Measurements from ENCODE around the gene NFS1. TPM values are rescaled to one million over a fixed set of nuclear protein-coding genes. Genes with fewer than 3 reads are reported as not detected.

Gene NFS1
- polyA plus RNA-seq, 1 donor (not counting 4 experiments of a cell fraction or from before 2014, with no cell fraction given), result 39.6 TPM

GRCh38 chr20:35735826-35736470 lies 36.8 kb upstream of the NFS1 start:
- Histone ChIP-seq H3K9ac (ENCODE audit: control insufficient read depth, extremely low read depth, insufficient read depth, low read length) (no peak overlapping the region), H3K36me3 (ENCODE audit: control insufficient read depth in 2 of 2, extremely low read depth in 1 of 2, insufficient read depth in 2 of 2, low read length in 2 of 2) (peaks cover 25 to 57% of the 10 kb centered on the region in 2 experiments), H3K79me2 (ENCODE audit: control insufficient read depth, insufficient read depth, low read length) (peaks cover 100% of the 10 kb centered on the region), H3K27ac (ENCODE audit: control insufficient read depth, insufficient read depth, low read length) (no peak overlapping the region), H2AFZ (ENCODE audit: control insufficient read depth, low read length) (no peak overlapping the region), H4K20me1 (ENCODE audit: control insufficient read depth, extremely low read depth, insufficient read depth, low read length) (peaks cover 73% of the 10 kb centered on the region), H3K9me1 (ENCODE audit: control insufficient read depth, extremely low read depth, insufficient read depth, low read length) (peaks cover 8% of the 10 kb centered on the region), H3K4me3 (ENCODE audit: control insufficient read depth in 2 of 3, extremely low read depth in 1 of 3, insufficient read depth in 2 of 3, low read depth in 1 of 3, low read length in 3 of 3) (no peak overlapping the region), H3K4me1 (ENCODE audit: control insufficient read depth, extremely low read depth, insufficient read depth, low read length) (peaks cover 32% of the 10 kb centered on the region), H3K4me2 (ENCODE audit: control insufficient read depth, extremely low read depth, insufficient read depth, low read depth, low read length) (peak overlapping the region; percentile 38), H3K9me3 (ENCODE audit: control insufficient read depth, low read depth, low read length) (no peaks in the 10 kb centered on the region), H3K27me3 (ENCODE audit: control insufficient read depth, extremely low read depth, insufficient read depth, low read length) (no peaks in the 10 kb centered on the region)
- dilution Hi-C loops (cut with MboI; ENCODE audit: extremely low pct_ligation_motif_present, low sequenced_read_pairs), result no loop called here
- TF ChIP-seq CTCF (optimal IDR thresholded peaks at IDR 0.05 in 1 of 3, IDR thresholded peaks at IDR 0.05 in 1 of 3, conservative IDR thresholded peaks at IDR 0.05 in 1 of 3; ENCODE audit: extremely low read depth in 1 of 3, insufficient read depth in 2 of 3, low read length in 3 of 3), result no peak
- no peak for TF ChIP-seq EZH2 (IDR thresholded peaks at IDR 0.05; ENCODE audit: low read length)
- FAIRE-seq (no peak), DNase-seq (ENCODE audit: low read depth, low spot score) (no peak)

- Histone ChIP-seq H3K36me3 (ENCODE audit: control insufficient read depth in 2 of 2, extremely low read depth in 1 of 2, insufficient read depth in 2 of 2, low read length in 2 of 2) (peaks cover 25 to 52% of the 10 kb centered on the region in 2 experiments), H3K9ac (ENCODE audit: control insufficient read depth, extremely low read depth, insufficient read depth, low read length) (no peak overlapping the region), H4K20me1 (ENCODE audit: control insufficient read depth, extremely low read depth, insufficient read depth, low read length) (peaks cover 71% of the 10 kb centered on the region), H3K4me2 (ENCODE audit: control insufficient read depth, extremely low read depth, insufficient read depth, low read depth, low read length) (peak overlapping the region; percentile 34), H3K27me3 (ENCODE audit: control insufficient read depth, extremely low read depth, insufficient read depth, low read length) (no peaks in the 10 kb centered on the region), H3K27ac (ENCODE audit: control insufficient read depth, insufficient read depth, low read length) (no peak overlapping the region), H3K9me1 (ENCODE audit: control insufficient read depth, extremely low read depth, insufficient read depth, low read length) (peaks cover 8% of the 10 kb centered on the region), H3K79me2 (ENCODE audit: control insufficient read depth, insufficient read depth, low read length) (peaks cover 100% of the 10 kb centered on the region), H3K4me3 (ENCODE audit: control insufficient read depth in 2 of 3, extremely low read depth in 1 of 3, insufficient read depth in 2 of 3, low read depth in 1 of 3, low read length in 3 of 3) (no peak overlapping the region), H3K9me3 (ENCODE audit: control insufficient read depth, low read depth, low read length) (no peaks in the 10 kb centered on the region), H2AFZ (ENCODE audit: control insufficient read depth, low read length) (no peak overlapping the region), H3K4me1 (ENCODE audit: control insufficient read depth, extremely low read depth, insufficient read depth, low read length) (peaks cover 27% of the 10 kb centered on the region)
- dilution Hi-C loops (cut with MboI; ENCODE audit: extremely low pct_ligation_motif_present, low sequenced_read_pairs), result no loop called here
- TF ChIP-seq CTCF (optimal IDR thresholded peaks at IDR 0.05 in 1 of 3, IDR thresholded peaks at IDR 0.05 in 1 of 3, conservative IDR thresholded peaks at IDR 0.05 in 1 of 3; ENCODE audit: extremely low read depth in 1 of 3, insufficient read depth in 2 of 3, low read length in 3 of 3) (no peak), EZH2 (IDR thresholded peaks at IDR 0.05; ENCODE audit: low read length) (no peak)
- DNase-seq (ENCODE audit: low read depth, low spot score) (no peak), FAIRE-seq (no peak)
Observed at GRCh38 chr20:35734777-35735649, 35.9 kb upstream of the NFS1 start.

Measured in keratinocyte (primary cell).